Raji (cell line): ENCODE results near the gene GRM5.

Source experiments
- POLR2A ChIP-seq: IDR thresholded peaks from 2 replicates; pipeline ENCODE4 v1.6.1; 2011; ENCODE audit warnings: low read depth, low read length, control low read depth; ENCODE audit not compliant: insufficient read depth

Gene GRM5

DNA sequence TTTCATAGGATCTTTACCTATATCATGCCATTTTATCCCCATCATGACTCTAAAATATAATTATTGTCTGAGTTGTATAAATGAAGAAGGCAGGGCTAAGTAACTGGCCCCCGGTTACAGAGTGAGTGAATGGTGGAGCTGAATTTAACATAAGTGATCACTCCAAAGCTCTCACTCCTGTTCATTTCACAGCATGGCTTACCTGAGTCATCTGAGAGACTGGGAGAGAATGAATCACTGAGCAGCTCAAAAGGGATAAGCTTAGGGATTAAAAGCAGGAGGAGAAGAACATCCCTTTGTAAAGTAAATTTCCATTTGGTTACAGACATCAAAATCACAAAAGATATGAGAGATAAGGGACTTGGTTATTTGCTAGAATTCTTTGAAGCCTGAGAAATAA lies 434.3 kb downstream of the GRM5 start:
- TF ChIP-seq POLR2A, result no peak

DNA sequence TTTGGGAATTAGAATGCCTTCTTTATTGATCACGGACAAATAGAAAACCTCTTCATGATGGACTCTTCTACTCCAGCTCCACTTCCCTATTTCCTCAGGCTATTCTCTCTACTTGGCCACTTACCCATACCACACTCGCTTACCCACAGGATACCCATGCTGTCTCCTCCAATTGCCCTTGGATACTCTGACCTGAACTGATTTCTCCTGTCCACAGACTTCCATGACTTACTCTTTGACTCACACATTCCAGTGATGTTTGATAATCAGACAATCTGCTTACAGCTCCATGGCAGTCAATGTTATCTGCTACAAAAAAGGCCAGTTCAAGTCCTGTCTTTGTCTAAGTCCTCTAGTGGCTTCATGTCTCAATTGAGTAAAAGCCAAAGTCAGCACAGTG lies 436.3 kb downstream of the GRM5 start:
- no peak for TF ChIP-seq POLR2A

DNA sequence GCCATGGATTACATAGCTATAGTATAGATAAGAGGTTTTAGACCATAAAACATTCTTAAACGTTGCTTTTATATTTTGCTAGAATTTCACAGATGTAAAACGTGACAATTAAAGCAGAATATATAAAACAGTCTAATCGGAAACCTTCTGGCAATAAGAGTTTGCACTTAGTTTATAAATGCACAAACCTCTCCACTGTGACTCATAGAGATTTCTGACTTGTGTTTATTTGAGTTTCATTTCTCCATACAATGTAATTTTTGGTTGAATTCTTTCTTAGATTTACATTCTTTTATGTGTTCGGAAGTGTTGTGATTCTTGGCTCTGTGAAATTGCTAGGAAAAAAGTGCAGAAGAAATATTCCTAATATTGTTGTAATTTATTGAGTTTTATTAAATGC lies 439.6 kb downstream of the GRM5 start:
- TF ChIP-seq POLR2A, result no peak

DNA sequence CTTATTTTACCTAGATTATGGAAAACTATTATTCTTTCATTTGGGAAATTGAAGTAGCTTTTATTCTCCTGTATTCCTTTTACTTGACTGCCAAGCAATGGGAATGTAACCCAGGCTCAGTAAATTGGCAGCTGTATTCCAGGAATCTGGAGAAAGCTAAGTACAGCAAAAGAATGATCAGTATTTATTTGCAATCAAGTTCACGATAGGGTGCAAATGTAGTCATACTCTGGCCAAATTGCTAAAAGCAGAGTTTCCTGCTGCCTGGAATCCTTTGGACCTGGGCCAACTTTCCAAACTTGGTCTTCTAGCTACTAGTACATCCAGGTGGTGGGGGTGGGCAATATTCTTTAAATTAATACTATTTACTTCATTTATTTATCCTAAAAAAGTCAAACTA lies 442.3 kb downstream of the GRM5 start:
- no peak for TF ChIP-seq POLR2A

DNA sequence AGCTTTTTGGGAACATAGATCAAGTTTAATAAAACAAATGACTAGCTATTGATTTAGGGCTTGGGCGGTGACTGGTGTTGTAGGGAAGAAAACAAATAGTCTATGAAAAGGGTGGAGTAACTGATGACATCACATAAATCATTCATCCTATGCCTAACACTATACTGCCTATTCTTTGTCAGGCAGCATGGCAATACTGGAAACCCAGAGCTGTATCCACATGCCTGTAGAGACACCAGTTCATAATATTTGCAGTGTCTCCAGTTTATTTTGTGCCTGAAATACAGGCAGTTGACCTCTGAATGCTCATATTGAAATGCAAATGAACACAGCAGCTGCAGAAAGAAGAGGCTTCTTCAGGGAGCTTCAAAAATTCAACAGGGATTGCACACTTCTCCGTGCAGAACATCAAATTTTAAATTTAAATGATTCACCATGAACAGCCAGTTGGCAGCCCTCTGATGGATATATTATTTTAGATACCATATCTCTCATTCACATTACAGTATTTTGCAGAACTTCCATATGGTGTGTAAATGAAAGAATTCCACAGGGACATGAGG lies 445.1 kb downstream of the GRM5 start:
- TF ChIP-seq POLR2A, result no peak

DNA sequence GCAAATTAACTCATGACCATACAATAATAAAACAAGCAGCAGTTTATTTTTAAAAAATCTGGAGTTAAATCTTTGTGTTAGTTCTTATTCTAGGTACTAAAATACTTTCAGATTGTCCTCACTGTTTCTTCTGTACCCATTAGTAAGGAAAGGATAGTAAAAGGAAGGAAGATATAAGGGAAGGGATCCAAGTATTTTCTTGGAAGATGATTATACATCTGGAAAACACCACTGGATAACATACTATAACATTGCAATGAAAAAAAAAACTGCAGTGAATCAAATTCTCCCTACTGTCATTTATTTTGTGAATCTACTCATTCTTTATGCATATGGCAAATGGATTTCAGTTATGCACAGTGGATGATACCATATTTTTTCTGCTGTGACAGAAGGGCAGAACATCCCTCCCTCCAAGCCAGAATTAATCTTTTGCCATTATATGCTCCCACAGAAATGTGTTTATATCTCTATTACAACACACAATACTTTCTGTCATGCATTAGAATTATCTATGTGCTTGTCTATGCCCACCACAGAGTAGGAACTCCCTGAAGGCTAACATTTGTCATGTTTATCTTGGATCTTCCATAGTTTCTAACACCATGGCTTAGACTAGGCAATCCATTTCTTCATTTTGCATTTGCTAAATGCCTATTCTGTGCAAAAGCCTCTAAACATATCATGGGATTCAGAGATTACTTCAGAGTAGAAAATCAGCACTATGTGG lies 446.0 kb downstream of the GRM5 start:
- TF ChIP-seq POLR2A, result no peak

DNA sequence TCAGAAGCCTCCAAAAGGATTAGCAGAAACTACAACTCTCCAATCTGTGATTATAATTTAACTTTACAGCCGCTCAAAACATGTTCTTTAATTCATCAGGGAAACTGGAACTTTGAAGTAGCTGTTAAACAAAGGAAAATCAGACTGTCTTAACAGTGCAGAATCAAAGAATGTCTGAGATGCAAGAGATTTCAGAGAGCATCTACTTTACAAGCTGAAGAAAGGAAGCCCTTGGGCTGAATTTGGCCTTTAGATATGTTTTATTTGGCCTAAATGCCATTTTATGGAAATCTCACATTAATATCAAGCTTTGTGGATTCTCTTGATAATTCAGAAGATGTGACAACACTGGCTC lies 446.7 kb downstream of the GRM5 start:
- no peak for TF ChIP-seq POLR2A

DNA sequence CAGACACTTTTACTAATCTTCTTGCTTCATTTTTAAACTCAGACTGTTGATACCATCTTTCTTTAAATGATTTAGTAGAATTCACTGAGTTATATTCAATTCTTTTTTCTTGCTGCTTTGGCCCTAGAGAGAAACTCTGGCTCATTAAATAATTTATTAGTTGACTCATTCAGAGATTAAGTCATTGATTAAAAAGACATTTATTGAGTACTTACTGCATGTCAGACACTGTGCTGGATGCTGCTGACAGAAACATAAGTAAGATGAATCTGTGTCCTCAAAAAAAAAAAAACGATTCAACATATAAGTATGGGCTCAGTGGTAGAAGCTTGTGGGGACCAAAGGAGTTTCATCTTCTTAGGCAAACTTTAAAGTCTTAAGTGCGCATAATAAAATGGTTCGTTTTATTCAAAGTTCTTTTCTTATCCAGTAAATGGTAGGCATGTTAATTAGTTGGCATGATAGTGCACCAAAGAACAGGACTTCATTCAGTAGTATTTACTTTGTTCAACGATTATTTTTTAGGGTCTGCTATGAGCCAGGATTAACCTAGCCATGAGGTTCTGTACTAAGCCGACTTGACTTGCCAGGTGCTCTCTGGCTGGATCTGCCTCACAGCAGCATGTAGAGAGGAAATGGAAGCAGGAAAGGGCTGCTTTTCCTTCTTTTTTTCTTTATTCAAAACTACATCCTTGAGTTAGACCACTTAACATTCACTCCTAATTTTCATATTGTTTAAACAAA lies 447.3 kb downstream of the GRM5 start:
- no peak for TF ChIP-seq POLR2A

DNA sequence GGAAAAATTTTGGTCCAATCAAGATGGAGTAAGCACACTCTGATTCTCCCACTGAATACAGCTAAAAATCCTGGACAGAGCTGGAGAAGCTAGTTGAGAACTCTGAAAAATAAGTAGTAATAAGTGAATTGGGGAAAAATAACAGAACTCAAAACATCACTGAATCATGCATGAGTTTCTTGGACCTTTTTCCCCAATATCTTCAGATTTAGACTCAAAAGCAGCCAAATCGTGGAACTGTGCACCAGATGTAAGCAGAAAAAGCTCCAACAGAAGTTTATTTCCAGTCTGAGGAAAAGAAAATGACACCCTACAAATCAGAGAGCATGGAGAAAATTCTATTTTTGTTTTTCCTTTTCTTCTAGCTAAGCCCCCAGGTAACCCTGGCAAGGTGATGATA lies 448.6 kb downstream of the GRM5 start:
- TF ChIP-seq POLR2A, result no peak

DNA sequence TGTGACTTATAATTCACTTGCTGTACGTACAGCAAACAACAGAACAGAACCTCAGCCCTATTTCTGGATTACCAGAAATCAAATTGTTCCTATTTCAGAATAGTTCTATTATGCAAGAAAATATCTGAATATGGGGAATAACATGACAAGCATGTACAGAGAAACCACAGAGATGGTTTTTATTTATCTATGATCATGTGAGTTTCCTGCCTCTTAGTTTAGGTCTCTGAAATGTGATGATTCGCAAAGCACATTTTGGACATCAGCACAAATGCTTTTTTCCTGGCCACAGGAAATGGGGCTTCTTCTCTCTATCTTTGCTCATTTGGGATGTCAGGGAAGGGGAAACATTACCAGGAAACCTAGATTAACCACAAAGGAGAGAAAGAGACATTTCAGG lies 461.5 kb downstream of the GRM5 start:
- no peak for TF ChIP-seq POLR2A

DNA sequence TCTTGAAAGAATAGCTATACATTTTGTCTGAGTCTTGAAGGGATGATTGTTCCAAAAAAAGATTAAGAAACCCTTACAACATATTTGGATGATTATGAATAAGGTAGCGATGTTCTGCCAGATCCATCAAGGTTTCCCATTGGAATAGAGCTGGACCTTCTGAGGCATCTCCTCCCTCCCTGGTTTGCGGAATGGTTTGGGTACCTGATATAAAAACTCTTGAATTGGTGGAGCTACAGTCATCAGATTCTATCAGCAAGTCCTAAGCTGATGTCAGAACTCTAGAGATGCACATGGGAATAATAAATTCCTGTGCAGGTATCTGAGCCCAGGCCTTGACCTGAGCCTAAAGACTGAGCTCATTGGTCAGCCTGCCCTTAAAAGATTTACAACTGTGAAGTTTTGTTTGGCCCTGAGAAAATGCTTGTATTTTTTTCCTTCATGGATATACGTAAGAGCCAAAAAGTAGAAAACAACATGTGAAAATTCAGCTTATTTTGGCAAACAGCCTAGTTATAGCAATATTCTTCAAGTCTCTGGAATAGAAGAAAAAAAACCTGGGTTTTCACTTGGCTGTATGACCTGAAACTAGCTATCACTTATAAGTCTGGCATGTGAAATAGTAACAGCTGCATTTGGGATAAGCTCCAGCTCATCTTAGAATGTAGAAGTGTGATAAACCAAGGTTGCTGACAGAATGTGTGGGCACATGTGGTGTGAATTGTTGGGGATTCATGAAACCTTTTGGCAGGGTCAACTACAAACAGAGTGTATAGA lies 462.5 kb downstream of the GRM5 start:
- TF ChIP-seq POLR2A, result no peak

DNA sequence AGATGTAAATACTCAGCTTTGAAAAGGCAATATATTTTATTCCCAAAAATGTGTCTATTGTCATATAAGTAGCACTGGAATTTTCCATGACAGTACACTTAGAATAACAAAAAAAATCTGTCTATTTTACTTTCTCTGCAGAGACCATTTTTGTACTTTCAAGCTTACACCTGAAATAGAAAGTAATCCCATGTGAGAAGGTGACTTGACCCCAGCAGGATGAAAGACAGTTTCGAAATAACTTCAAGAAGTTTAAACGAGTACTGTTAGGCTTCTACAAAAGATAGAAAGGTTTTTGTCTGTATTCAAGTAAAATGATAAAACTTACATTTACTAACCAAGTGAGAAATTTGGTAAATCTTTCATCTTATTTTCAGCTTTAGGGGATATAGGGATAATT lies 468.4 kb downstream of the GRM5 start:
- no peak for TF ChIP-seq POLR2A

DNA sequence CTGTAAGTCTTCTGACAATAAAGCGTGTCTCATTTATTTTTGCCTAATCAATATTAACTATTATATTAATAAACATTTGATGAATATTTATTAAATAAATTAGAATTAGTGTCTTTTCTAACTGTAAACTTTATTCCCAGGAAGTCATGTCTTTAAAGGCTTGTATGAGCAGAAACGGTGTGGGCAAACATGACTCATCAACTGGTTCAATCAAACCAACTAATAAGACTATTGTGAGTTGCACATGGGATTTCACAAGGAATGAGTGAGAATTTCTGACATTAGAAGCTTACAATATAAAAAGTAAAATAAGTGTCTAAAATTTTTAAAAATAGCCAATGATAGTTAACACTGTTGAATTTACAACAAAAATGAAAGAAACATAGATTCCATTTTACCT lies 469.0 kb downstream of the GRM5 start:
- no peak for TF ChIP-seq POLR2A

DNA sequence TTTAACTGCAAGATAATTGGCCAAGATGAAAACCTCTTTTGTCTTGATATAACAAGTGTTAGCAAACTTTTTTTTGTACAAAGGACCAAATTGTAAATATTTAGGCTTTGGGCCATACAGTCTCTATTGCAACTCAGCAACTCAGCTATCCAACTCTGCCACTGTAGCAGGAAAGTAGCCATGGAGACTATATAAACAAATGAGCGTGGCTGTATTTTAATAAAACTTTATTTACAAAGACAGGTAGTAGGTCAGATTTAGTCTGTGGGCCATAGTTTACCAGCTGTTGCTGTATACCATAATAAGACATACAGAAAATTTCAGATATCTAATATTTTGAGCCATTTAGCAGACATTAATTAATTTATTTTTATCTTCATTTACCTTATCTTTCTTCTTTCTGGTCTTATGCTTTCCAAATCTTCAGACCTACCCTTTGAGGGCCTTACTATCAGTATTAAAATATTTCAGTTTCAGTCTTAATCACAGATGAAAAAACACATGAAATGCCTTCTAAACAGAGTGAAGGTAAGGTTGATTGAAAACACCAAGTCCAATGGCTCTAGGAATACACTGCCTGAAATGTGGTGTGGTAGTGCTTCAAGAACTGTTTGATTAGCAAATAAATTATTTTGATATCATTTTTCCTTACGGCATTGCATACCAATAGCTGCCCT lies 471.4 kb downstream of the GRM5 start:
- TF ChIP-seq POLR2A, result no peak

DNA sequence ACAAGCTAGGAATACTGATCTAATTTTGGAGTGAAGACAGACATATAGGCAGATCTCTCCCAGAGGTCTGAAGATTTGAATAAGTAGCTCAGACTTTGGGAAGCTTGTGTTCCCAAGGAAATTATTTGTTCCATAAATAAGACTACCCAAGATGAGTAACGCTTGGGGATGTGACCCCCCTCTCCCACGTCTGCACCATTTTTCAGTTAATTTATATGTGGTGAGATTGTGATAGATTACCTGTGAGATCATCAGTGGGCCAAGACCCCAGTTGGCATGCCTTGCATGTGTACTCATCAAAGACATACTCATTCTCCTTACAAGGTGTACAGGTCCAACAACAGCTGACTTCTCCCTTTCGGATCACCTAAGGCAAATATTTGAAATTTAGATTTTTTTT lies 475.4 kb downstream of the GRM5 start:
- TF ChIP-seq POLR2A, result no peak

DNA sequence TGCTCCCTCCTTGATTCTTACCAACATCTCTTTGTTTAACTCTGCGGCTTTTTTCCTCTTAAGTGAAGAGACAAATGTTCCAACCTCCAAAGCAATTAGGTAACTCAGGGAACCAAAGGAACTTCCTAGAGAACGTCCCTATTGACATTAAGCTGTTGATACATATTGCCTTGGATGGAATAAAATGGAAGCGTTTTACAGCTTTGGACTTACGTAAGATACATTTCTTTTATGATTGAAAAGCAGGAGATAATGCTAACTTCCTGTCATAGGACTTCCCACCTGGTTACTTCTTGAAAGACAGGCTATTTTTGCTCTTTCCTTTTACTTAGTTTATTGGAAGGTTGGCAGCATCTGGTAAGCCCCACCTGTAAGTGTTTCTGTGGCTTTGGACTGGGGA lies 482.5 kb downstream of the GRM5 start:
- no peak for TF ChIP-seq POLR2A

DNA sequence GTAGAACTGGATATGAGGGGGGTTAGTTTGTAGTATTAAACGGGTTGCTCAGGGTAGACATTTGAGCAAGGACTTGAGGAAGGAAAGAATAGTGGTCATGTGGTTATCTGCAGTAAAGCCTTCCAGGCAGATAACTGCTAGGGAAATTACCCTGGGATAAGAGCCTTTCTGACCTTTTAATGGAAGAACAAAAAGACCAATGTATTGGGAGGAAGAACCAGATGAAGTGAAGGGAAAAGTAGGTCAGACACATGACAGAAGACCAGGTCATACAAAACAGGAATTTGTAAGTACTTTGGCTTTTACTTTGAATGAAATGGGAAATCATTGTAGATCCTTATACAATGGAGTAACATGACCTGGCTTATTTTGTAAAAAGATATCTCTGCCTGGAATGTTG lies 486.3 kb downstream of the GRM5 start:
- TF ChIP-seq POLR2A, result no peak
